DMS153 treated with DMSO at 0.1 percent for 48 hours (cell line): ENCODE results near the gene PRDM2.
A peak's percentile ranks its signal among the peaks of the same experiment; 100 is the strongest.

Source experiments
- DNase-seq: peaks from one replicate; lab custom pipeline; 2025; ENCODE audit not compliant: unreplicated experiment; lab: John Stamatoyannopoulos, UW

Gene PRDM2

DNA sequence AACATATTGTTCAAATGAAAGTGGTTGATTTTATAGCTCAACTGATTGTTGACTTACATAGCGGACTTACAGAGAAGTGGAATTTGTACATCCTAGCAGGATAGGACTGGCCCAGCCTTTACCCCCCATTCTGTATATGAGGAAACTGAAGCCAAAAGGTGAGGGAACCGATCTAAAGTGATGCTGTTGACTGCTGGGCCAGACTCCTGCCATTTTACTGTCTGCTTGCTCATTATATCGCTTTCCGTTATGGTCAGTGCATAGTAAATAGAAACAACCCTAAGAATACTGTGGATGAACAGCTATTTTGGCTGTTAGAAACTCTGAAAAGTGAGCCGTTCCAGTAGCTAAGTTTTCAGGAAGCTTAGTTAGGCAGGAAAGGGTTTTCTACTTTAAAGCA lies 31.9 kb downstream of the PRDM2 start:
- no peak for DNase-seq

DNA sequence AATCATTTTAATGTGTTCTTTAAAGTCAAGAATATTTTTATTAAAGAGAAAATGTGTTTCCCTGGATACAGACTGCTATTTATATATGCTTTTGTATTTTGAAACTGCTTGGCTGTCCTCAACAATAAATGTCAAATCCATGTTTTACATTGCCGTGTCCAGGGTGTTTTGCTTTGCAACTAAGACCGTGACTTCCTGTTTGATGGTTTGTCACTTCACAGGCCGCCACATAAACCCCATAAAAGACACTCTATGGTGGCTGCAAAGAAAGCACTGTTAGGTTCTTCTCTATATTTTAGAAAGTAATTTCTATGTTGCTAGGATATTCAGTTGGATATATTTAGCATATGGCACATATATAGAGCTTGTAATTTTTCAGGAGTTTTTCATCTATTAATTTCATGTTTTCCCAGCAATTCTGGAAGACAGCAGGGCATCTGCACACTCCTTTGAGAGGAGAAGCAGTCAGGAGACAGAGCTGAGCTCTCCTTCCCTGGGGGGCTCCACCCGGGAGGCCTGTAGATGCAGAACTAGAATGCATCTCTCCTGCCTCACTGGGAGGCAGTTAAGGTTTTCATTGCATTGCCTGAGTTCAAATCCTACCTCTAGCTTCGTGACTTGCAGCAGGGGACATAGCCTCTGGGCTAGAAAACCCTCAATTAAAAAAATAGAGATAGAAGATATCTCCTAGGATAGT lies 33.1 kb downstream of the PRDM2 start:
- DNase-seq: no peak

DNA sequence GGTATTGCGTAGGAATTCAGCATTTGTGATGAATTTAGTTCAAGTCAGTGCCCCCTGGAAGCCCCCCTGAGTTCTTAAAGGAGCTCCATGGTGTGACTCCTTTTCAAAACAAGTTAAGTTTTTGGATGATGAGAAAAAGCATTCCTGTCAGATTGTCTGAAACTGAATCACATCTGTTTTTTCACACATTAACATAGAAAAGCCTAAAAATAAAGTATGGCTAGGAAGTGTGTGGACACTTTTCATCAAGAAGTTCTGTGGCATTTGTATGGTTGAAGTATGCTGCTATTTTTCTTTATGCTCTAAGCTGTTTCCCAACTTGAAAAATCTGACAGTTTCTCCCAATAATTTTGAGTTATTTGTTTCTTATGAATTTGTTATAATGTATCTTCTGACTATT lies 33.7 kb downstream of the PRDM2 start:
- DNase-seq: no peak

- DNase-seq: no peak
Observed at GRCh38 chr1:13735168-13735930, 35.4 kb downstream of the PRDM2 start.

- no peak for DNase-seq
Observed at GRCh38 chr1:13737398-13737797, 37.4 kb downstream of the PRDM2 start.

- DNase-seq: no peak
Observed at GRCh38 chr1:13746342-13746741, 46.4 kb downstream of the PRDM2 start.

DNA sequence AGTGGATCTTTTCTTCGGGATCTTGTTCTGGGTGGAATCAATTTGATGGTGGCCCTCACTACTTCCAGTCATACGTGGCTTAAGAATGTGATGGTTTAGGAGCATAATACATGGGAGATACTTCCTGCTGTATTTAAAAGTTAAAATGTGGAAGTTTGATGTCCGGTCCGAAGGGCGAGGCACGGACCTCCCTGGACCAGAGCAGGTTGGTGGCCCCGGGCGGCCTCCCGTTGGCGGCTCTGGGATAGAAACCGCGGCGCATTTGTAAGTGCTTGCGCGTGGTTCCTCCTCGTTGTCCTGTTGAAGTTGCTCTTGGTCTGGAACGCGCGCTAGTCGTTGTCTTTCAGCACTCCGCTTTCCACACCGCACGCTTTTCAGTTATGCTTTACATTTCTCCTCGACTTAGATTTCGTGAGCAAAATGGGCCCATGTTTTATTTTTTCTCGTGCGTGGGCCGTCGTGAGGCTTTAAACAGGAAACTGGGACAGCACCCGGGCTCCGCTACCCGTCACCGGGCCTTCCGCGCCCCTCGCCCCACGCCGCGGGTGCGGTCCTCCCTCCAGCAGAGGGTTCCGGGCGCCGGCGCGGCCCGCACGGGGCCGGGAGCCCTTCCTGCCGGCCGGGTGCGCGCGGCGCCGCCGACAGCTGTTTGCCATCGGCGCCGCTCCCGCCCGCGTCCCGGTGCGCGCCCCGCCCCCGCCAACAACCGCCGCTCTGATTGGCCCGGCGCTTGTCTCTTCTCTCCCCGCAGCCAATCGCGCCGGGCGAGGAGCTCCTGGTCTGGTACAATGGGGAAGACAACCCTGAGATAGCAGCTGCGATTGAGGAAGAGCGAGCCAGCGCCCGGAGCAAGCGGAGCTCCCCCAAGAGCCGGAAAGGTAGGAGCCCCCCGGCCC lies 48.9 kb downstream of the PRDM2 start:
- peak; percentile 93 for DNase-seq

- DNase-seq: no peak
Observed at GRCh38 chr1:13749543-13750341, 49.8 kb downstream of the PRDM2 start.

DNA sequence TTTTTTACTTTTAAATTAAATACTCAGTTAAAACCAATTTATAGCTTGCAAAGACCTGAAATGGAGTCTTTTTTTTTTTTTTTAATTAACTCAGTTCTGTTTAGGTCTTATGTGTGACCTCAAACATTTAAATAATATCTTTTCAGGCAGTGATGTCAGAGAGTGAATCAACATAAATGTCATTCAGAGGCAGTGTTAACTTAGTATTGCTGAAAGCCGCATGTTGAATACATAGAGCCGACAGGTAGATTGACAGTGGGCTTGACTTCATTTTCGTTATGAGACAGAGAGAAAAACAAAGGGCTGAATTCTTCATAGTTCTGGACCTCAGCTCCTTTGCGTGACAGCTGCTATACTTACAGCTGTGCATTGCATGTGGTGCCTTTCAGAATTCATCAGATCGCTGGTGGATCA lies 51.5 kb downstream of the PRDM2 start:
- DNase-seq: no peak

DNA sequence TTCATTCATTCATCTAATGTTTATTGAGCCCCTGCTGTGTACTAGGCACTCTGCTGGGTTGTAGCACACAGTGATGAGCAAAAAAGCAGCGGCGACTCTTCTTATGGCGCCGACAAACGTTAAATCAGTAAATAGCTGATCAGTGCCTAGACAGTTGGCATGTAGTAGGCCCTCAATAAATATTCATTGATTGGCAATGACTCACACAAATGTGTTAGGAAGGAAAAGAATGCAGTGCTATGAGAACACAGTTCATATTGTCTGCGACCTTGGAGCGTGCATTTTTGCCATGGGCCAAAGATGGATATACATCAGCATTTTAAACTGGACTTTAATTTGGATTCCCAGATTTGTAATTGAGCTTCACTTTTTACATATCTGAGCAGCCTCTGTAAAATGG lies 52.0 kb downstream of the PRDM2 start:
- DNase-seq: no peak

- no peak for DNase-seq
Observed at GRCh38 chr1:13752852-13753251, 52.9 kb downstream of the PRDM2 start.

DNA sequence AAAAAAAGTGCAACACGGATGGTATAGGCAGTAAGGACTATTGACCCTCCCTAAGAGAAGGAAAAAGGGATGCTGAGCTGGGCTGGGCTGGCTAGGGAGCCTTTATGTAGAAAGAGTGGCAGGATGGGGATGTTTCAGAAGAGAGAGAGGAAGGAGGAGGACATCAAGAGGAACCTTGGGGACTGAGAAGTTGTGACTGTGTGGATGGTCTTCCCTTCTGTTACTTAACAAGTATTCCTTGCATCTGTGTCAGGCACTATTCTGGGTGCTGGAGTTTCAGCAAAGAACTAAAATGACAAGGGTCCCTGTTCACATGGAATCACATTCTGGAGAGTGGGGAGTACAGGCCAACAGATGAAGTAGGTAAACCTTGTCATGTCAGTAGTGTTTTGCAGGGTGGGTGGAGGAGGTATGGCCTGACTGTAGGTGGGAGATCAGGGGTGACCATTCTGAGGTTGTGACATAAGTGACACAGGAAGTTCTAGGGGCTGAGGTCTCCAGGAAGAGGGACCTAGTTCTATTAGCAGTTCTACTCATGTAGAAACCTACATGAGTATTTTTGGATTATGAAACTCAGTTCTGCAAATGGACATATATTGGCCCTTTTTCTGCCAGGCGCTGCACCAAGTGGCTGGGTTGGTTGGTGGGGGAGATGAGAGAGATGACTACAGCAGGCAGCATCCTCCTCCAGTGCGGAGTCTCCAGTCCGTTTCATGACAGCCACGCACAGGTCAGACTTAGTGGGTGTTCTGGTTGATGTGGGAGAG lies 53.8 kb downstream of the PRDM2 start:
- no peak for DNase-seq

DNA sequence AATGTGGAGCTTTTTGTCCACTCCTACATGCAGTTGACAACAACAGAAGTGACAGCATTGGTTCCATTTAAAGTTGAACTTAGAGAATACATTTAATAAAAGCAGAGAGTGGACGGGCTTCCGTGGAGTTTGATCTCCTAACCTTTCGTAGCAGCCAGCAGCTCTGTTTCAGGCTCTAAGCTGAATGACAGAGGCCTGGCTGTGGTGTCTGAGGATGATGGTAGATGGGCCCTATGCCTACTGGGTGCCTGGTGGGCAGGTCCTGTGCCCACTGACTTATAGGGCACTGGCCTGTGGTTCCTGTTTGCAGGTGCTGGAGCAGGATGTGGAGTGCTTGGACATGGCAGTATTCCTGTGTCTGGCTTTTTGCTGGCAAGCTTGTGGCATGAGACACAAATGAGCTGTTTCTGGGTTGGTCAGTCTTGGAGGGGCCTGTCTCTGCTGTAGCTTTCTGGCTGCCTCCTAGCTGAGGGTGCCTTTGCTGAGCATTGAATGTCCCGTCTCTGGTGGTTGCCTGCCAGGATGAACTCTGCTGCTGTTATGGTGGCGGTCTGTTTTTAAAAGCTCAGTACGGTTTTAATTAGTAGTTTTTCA lies 54.6 kb downstream of the PRDM2 start:
- DNase-seq: no peak

- no peak for DNase-seq
Observed at GRCh38 chr1:13756557-13757315, 56.7 kb downstream of the PRDM2 start.

- DNase-seq: no peak
Observed at GRCh38 chr1:13757693-13758092, 57.7 kb downstream of the PRDM2 start.

DNA sequence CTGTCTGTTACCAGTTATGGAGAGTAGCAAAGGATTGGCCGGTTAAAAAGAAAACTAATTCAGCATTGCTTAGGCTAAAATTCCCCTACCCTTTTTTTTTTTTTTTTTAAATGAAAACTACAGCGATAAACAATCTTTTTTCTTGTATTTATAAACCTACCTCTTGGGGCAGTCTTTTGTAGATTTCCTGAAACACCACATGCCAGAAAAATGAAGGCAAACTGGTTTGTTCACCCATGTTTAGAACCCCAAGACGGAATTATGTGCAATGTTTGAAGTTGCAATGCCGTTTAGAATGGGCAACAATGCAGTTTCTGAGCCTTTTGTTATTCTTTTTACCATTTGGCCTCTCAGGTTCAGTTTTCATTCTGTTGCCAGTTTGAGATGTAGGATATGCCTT lies 59.1 kb downstream of the PRDM2 start:
- DNase-seq: no peak

DNA sequence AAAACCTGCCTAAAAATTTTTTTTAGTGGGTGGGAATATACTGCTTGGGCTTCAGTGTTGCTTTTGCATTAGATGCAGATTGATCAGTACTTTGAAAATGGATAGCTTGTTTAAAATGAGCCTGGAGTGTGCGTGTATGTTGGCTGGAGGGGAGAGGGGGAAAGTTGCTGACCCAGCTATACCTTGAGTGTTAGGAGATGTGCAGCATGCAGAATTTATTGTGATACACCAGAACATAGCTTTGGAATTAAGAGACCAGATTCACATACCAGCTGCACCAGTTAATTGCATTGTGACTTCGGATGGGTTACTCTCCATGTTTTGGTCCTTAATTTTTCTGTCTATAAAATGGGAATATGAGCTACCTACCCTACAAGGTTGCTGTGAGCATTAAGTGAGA lies 60.4 kb downstream of the PRDM2 start:
- DNase-seq: no peak

GRCh38 chr1:13760921-13761320 lies 60.9 kb downstream of the PRDM2 start:
- DNase-seq: no peak

- no peak for DNase-seq
Observed at GRCh38 chr1:13761883-13762282, 61.9 kb downstream of the PRDM2 start.
